Prostate gland (tissue), 2 donors: ENCODE data around the gene ENOX1.

Source experiments
- POLR2A ChIP-seq: fragments of 450-650 bp; IDR thresholded peaks from one replicate; pipeline ENCODE4 v1.6.1; 2016; ENCODE audit warnings: antibody characterized with exemption, mild to moderate bottlenecking
- POLR2AphosphoS5 ChIP-seq: sonication (generic); formaldehyde crosslinking; IDR thresholded peaks from one replicate; pipeline ENCODE4 v1.6.1; 2017; ENCODE audit warnings: antibody characterized with exemption
- TF ChIP-seq, protein P1 (sequence below), 4 experiments: fragments of 200-600 bp in 2 of 4; fragments of 450-650 bp in 2 of 4; sonication (generic) in 2 of 4; IDR thresholded peaks; 1 replicate in 3 of 4; 2 replicates in 1 of 4; pipeline ENCODE4 v1.5.1; 2016 to 2019; ENCODE audit warnings: antibody characterized with exemption in 4 of 4, mild to moderate bottlenecking in 2 of 4, moderate library complexity in 2 of 4

DNA sequence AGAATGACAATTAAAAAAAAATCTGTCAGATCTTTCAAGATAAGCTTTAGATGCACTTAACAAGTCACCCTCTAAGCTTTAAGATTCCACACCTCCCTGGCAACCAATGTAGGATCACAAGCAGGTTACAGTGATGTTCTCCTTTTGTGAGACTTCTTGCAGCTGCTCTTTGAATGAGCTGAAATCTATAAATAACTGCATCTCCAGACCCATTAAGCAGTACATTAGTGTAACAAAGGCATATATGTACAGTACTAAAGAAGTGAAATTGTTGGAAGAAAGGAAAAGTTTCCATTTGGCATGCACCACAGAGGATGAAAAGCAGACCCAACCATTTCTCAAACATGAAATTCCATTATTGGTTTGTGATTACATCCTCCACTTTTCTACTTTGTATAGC is 364.7 kb downstream of the ENOX1 start:
- TF ChIP-seq, protein P1, sequence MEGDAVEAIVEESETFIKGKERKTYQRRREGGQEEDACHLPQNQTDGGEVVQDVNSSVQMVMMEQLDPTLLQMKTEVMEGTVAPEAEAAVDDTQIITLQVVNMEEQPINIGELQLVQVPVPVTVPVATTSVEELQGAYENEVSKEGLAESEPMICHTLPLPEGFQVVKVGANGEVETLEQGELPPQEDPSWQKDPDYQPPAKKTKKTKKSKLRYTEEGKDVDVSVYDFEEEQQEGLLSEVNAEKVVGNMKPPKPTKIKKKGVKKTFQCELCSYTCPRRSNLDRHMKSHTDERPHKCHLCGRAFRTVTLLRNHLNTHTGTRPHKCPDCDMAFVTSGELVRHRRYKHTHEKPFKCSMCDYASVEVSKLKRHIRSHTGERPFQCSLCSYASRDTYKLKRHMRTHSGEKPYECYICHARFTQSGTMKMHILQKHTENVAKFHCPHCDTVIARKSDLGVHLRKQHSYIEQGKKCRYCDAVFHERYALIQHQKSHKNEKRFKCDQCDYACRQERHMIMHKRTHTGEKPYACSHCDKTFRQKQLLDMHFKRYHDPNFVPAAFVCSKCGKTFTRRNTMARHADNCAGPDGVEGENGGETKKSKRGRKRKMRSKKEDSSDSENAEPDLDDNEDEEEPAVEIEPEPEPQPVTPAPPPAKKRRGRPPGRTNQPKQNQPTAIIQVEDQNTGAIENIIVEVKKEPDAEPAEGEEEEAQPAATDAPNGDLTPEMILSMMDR (IDR thresholded peaks at IDR 0.05): no peak
- no peak for TF ChIP-seq POLR2A
- no peak for TF ChIP-seq POLR2AphosphoS5
